GM10266 (cell line): Measurements from ENCODE around the gene ZNF555.

Experiments used
- DNase-seq: peaks from one replicate; pipeline ENCODE4 v3.0.0; 2012; ENCODE audit errors: extremely low spot score
- CTCF ChIP-seq: IDR thresholded peaks from 2 replicates; pipeline ENCODE4 v1.5.1; 2012; ENCODE audit warnings: mild to moderate bottlenecking, low read depth; ENCODE audit not compliant: control insufficient read depth, insufficient read depth; ENCODE audit errors: missing control alignments

Gene ZNF555

DNA sequence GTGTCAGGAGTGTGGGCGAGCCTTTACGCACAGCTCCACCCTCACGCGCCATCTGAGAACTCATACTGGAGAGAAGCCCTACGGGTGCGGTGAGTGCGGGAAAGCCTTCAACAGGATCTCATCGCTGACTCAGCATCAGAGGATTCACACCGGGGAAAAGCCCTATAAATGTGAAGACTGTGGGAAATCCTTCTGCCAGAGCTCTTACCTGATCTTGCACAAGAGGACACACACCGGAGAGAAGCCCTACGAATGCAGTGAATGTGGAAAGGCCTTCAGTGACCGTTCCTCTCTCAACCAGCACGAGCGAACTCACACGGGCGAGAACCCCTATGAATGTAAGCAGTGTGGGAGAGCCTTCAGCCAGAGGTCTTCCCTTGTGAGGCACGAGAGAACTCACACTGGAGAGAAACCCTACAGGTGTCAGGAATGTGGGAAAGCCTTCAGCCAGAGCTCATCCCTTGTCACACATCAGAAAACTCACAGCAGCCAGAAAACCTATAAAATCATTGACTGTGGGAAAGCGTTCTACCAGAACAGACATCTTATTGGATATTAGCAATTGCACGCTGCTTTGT is 6.9 kb upstream of the ZNF555 start:
- TF ChIP-seq CTCF: no peak
- DNase-seq: no peak

DNA sequence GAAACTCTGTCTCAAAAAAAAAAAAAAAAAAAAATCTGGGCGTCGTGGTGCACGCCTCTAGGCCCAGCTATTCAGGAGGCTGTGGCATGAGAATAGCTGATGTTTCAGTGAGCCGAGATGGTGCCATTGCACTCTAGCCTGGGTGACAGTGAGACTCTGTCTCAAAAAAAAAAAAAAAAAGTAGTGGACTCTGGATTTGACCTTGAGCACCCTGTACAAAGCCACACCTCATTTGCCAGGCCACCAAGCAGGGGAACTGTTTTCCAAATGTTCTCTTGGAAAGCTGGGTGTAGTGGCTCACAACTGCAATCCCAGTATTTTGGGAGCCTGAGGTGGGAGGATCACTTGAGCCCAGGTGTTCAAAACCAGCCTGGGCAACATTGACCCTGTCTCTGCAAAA is 3.8 kb upstream of the ZNF555 start:
- TF ChIP-seq CTCF: no peak
- no peak for DNase-seq

DNA sequence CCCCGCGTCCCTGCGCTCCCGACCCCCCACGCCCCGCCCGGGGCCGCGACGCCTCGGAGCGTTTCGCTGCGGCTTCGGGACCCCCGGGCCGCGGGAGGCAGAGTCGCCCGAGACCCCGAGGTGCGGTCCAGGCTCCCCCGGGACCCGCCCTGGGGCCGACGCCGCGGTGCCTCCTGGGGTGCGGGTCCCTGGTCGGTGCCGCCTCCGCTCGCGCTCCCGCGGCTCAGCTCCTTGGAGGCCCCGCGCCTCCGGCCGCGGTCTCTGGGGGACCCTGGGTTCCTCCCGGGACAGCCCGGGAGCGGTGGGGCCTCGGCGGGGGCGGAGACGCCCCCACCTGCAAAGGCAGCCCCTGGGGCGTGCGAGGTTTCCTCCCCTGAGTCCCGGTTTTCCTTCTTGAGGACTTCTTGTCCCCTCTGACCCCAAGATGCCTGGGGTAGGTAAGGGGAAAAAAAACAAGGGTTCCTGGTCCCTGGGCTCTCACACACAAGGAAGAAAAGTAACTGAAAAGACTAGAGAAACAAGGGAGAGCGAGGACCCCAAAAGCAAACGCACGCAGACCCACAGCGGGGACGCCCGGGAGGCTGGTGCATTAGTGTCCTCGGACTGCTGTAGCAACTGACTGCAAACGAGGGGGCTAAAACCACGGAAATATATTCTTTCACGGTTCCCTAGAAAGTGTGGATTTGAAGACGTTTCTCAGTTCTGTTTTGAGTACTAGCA is 740 bp downstream of the ZNF555 start:
- no peak for TF ChIP-seq CTCF
- no peak for DNase-seq

DNA sequence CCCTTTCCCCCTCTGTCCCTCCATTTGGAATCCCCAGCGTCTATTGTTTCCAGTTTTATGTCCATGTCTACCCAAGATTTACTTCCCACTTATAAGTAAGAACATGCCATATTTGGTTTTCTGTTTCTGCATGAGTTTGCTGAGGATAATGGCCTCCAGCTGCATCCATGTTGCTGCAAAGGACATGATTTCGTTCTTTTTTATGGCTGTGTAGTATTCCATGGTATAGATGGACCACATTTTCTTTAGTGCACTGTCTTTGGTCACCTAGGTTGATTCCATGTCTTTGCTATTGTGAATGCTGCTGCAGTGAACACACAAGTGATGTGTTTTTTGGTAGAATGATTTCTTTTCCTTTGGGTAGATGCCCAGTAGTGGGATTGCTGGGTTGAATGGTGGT is 3.8 kb downstream of the ZNF555 start:
- no peak for TF ChIP-seq CTCF
- DNase-seq: no peak

- DNase-seq: no peak
- no peak for TF ChIP-seq CTCF
These were observed 5.1 kb downstream of the ZNF555 start for GRCh38 chr19:2846180-2846894.

DNA sequence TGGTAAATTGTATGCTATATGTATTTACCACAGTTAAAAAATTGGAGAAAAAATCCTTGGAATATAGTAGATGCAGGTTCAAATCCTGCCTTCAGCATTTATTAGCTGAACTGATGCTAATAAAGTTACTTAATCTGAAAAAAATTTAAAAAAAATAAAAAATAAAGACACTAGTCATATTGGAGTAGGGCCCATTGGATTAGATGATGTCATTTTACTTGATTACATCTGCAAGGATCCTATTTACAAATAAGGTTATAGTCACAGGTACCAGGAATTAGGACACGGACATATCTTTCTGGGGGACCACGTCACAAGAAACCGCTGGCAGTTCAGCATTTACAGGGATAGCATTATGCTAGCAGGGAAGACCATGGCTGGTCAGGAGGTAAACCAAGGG is 6.2 kb downstream of the ZNF555 start:
- no peak for TF ChIP-seq CTCF
- no peak for DNase-seq

DNA sequence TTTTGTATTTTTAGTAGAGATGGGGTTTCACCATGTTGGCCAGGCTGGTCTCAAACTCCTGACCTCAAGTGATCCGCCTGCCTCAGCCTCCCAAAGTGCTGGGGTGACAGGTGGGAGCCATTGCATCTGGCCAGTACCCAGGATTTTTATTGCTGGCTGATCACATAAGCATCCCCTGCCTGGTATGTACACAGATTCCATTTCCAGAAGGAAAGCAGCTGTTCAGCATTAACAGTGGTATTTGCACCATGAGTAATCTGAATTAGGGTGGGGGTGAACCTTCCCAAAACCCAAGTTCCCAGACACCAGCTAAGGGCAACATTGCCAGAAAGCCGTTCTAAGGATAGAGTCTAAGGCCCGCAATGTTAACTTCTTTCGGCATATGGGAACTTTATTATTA is 7.3 kb downstream of the ZNF555 start:
- no peak for DNase-seq
- TF ChIP-seq CTCF: no peak
